Ishikawa (cell line): ENCODE measurements around the gene FYB2.

ENCODE experiments used
- CREB1 ChIP-seq: IDR thresholded peaks from 2 replicates; pipeline ENCODE4 v1.6.1; 2012; ENCODE audit warnings: low read depth
- EGR1 ChIP-seq: IDR thresholded peaks from 2 replicates; pipeline ENCODE4 v1.6.1; 2012
- EP300 ChIP-seq: IDR thresholded peaks from 2 replicates; pipeline ENCODE4 v1.6.1; 2012; ENCODE audit warnings: borderline replicate concordance
- NFIC ChIP-seq: IDR thresholded peaks from 2 replicates; pipeline ENCODE4 v1.6.1; 2012
- RAD21 ChIP-seq: IDR thresholded peaks from 2 replicates; pipeline ENCODE4 v1.6.1; 2012; ENCODE audit warnings: low read depth
- REST ChIP-seq: IDR thresholded peaks from 2 replicates; pipeline ENCODE4 v1.6.1; 2012; ENCODE audit warnings: low read depth, mild to moderate bottlenecking
- TAF1 ChIP-seq: IDR thresholded peaks from 2 replicates; pipeline ENCODE4 v1.6.1; 2012; ENCODE audit warnings: low read depth, mild to moderate bottlenecking
- TCF12 ChIP-seq: IDR thresholded peaks from 2 replicates; pipeline ENCODE4 v1.6.1; 2012; ENCODE audit warnings: low read depth
- TEAD4 ChIP-seq: IDR thresholded peaks from 2 replicates; pipeline ENCODE4 v1.6.1; 2012
- YY1 ChIP-seq: IDR thresholded peaks from 2 replicates; pipeline ENCODE4 v1.6.1; 2012; ENCODE audit warnings: low read depth
- TF ChIP-seq, protein P1 (sequence below): IDR thresholded peaks from 2 replicates; pipeline ENCODE4 v1.6.1; 2012

DNA sequence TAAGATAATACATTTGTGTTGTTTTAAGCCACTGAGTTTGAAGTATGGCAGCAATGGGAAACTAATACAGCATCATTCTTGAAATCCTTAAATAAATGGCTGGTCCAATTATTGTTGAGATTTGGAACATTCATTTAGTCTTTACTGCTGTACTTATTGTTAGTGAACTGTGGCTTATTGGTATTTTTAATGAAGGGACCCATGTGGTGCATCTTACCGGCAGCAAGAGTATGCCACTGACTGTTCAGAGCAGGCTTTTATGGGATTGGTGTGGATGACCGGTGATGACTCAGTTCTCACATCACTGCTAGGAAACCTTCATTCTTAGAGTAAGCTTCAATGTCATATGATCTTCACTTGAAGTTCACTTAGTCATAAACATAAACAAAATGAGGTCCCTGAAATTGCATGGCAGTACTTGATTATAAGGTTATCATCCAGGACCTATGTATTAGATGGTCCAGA lies 142.6 kb downstream of the FYB2 start:
- no peak for TF ChIP-seq TEAD4
- no peak for TF ChIP-seq REST
- no peak for TF ChIP-seq TAF1
- no peak for TF ChIP-seq EP300
- TF ChIP-seq RAD21: no peak
- TF ChIP-seq NFIC: no peak
- TF ChIP-seq, protein P1, sequence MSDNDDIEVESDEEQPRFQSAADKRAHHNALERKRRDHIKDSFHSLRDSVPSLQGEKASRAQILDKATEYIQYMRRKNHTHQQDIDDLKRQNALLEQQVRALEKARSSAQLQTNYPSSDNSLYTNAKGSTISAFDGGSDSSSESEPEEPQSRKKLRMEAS: no peak
- no peak for TF ChIP-seq EGR1
- no peak for TF ChIP-seq TCF12
- TF ChIP-seq CREB1: no peak
- TF ChIP-seq YY1: no peak
